Measurements from ENCODE around the gene FBXO47. TPM values are rescaled to one million over a fixed set of nuclear protein-coding genes. Genes with fewer than 3 reads are reported as not detected.

Gene FBXO47
- total and polyA plus RNA-seq, 2 of the 13 experiments (the other 11 are each of a cell fraction or from before 2014, with no cell fraction given) = not detected

GRCh38 chr17:39016193-39017153 is 49.3 kb upstream of the FBXO47 start:
- no peak for TF ChIP-seq ZEB1 (IDR thresholded peaks at IDR 0.05; ENCODE audit: insufficient replicate concordance, low read depth)
- no TSS peak for BruUV-seq (replicated peaks)
- no peak for DNase-seq (ENCODE audit: low spot score)
- POLR2A ChIA-PET = no interaction called here
- no peaks in the 10 kb centered on the region for H3K9me3 ChIP-seq (ENCODE audit: low read length)
- FAIRE-seq = no peak
- H2AFZ ChIP-seq (ENCODE audit: low read length) = no peak overlapping the region
- no peak overlapping the region for H3K4me2 ChIP-seq (ENCODE audit: low read depth, low read length)
- peaks cover 3 to 12% of the 10 kb centered on the region in 2 experiments; a peak in 2 of 5 replicates for H3K27me3 ChIP-seq (ENCODE audit: control insufficient read depth in 1 of 2, insufficient read depth in 2 of 2, low read length in 2 of 2)
- H3K9ac ChIP-seq (ENCODE audit: insufficient read depth, low read depth, low read length) = no peak overlapping the region
- H3K79me2 ChIP-seq (ENCODE audit: insufficient read depth, low read length) = no peaks in the 10 kb centered on the region
- no peak overlapping the region for H3K27ac ChIP-seq (ENCODE audit: extremely low read length, insufficient read depth, low read length)
- ATAC-seq = no peak
- H3K4me3 ChIP-seq (replicated peaks in 1 of 3; ENCODE audit: insufficient read depth in 1 of 3, low read depth in 2 of 3, low read length in 3 of 3) = no peak overlapping the region
- in situ Hi-C loops (cut with HindIII; ENCODE audit: extremely low pct_ligation_motif_present, low pct_unique_long_range_greater_than_20kb) = no loop called here
- H3K36me3 ChIP-seq (replicated peaks in 1 of 2; ENCODE audit: control insufficient read depth in 1 of 2, insufficient read depth in 2 of 2, low read length in 2 of 2) = no peaks in the 10 kb centered on the region
- intact Hi-C loops (cut with micrococcal nuclease; ENCODE audit: unreplicated experiment) = no loop called here
- H3K4me1 ChIP-seq (ENCODE audit: insufficient read depth, low read length) = peaks cover 16% of the 10 kb centered on the region
- WGBS (ENCODE audit: low lambda C conversion rate) = 43% methylated on average over 9 of the region's 9 CpGs
- CTCF ChIA-PET (ENCODE audit: low intra/inter-chr PET ratio, low total read pairs) = no interaction called here
- no peaks in the 10 kb centered on the region for H4K20me1 ChIP-seq (ENCODE audit: insufficient read depth, low read length)

GRCh38 chr17:39015546-39015935 is 48.3 kb upstream of the FBXO47 start:
- no peaks in the 10 kb centered on the region for H3K36me3 ChIP-seq (replicated peaks in 1 of 2; ENCODE audit: control insufficient read depth in 1 of 2, insufficient read depth in 2 of 2, low read length in 2 of 2)
- BruUV-seq (replicated peaks) = no TSS peak
- H3K9me3 ChIP-seq (ENCODE audit: low read length) = no peaks in the 10 kb centered on the region
- H2AFZ ChIP-seq (ENCODE audit: low read length) = no peak overlapping the region
- FAIRE-seq (no peak), ATAC-seq (no peak), DNase-seq (ENCODE audit: low spot score) (no peak)
- no peak overlapping the region for H3K9ac ChIP-seq (ENCODE audit: insufficient read depth, low read depth, low read length)
- intact Hi-C loops (cut with micrococcal nuclease; ENCODE audit: unreplicated experiment) (no loop called here), in situ Hi-C loops (cut with HindIII; ENCODE audit: extremely low pct_ligation_motif_present, low pct_unique_long_range_greater_than_20kb) (no loop called here)
- H3K27me3 ChIP-seq (ENCODE audit: control insufficient read depth in 1 of 2, insufficient read depth in 2 of 2, low read length in 2 of 2) = peaks cover 3 to 16% of the 10 kb centered on the region in 2 experiments; a peak in 2 of 5 replicates
- no peak for TF ChIP-seq ZBTB33 (CRISPR knock-in tag; IDR thresholded peaks at IDR 0.05)
- ChIA-PET POLR2A (no interaction called here), CTCF (ENCODE audit: low intra/inter-chr PET ratio, low total read pairs) (no interaction called here)
- H3K79me2 ChIP-seq (ENCODE audit: insufficient read depth, low read length) = no peaks in the 10 kb centered on the region
- H4K20me1 ChIP-seq (ENCODE audit: insufficient read depth, low read length) = no peaks in the 10 kb centered on the region
- WGBS (ENCODE audit: low lambda C conversion rate) = 70% methylated on average over 11 of the region's 11 CpGs
- H3K4me2 ChIP-seq (ENCODE audit: low read depth, low read length) = no peak overlapping the region
- H3K27ac ChIP-seq (ENCODE audit: extremely low read length, insufficient read depth, low read length) = no peak overlapping the region
- H3K4me3 ChIP-seq (replicated peaks in 1 of 3; ENCODE audit: insufficient read depth in 1 of 3, low read depth in 2 of 3, low read length in 3 of 3) = no peak overlapping the region
- H3K4me1 ChIP-seq (ENCODE audit: insufficient read depth, low read length) = peaks cover 16% of the 10 kb centered on the region

Data from HepG2 (cell line).